SW480 (cell line): ENCODE measurements around the gene FXYD4.
A peak's percentile ranks its signal among the peaks of the same experiment; 100 is the strongest.
"Not testable (repeated sequence)": the region's sequence is repeated elsewhere in the genome, so short reads cannot be mapped to it uniquely, and the experiment has no call there.

ENCODE experiments used
- DNase-seq: peaks from one replicate; pipeline ENCODE4 v3.0.0-alpha.2; 2016; ENCODE audit warnings: low spot score

Gene FXYD4

DNA sequence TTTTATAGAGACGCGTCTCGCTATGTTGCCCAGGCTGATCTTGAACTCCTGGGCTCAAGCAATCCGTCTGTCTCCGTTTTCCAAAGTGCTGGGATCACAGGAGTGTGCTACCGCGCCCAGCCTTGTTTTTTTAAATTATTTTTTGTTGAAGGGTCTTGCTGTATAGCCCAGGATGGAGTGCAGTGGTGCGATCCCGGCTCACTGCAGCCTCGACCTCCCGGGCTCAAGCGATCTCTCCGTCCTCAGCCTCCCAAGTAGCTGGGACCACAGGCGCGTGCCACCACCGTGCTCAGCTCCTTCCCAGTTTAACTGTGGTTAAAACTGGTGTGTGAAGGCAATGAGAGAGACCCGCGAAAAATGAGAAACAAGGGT is 48.5 kb downstream of the FXYD4 start:
- DNase-seq = no peak

DNA sequence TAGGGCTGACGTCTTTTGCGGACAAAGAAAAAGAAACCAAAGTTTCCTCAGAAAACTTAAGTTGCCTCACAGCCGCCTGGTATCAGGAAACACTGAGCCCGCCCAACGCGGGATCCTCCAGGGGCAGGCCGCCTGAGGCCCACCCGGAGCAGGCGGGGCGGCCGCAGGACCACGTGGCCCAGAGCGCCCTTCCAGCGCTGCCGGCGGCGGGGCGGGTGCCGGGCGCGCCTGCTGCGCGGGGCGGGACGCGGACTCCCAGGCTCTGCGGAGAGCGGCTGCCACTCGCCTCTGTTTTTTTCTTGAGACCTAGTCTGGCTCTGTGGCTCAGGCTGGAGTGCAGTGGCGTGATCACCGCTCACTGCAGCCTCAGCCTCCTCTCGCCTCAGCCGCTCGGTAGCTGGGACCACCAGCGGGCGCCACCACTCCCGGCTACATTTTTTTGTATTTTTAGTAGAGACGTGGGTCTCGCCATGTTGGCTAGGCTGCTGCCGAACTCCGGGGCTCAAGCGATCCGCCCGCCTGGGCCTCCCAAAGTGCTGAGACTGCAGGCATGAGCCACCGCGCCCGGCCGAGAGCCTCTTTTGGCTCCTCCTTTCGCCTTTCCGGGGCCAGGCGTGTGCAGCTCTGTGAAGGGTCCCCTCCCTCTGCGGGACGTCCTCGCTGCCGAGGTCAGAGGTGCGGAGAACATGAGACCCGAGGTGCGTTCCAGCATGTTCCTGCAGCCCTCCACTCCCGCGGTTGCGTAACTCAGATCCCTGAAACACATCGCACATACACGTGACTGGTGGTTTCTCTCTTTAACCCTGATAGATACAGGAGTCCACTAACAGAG is 49.1 kb downstream of the FXYD4 start:
- DNase-seq = peak; percentile 88

DNA sequence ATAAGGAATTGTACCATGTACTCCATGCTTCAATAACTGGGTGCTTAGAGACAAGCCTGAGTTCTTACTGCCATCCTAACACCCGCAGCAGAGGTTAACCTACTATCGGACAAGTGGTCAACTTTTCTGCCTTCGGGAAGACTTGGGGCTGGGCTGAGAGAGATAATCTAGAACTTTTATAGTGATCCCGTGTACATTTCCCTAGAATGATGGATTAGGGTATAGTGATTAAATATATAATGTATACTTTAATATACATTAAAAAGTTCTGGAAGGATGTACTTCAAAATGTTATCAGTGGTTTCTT is 49.7 kb downstream of the FXYD4 start:
- DNase-seq = no peak

DNA sequence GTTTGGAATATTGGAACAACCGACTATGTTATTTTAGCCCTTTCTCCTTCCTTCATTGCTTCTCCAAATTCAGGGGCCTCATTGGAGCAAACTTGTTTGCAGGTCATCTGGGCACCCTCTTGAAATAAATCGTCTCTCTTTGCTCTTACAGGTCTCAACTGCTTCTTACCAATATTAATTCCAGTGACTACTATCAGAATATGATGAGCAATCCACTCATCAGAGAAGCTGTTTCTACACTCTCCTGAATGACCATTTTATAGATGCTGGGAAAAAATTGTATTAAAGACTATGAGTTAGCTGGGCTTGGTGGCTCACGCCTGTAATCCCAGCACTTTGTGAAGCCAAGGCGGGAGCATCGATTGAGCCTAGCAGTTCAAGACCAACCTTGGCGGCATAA is 50.1 kb downstream of the FXYD4 start:
- DNase-seq = no peak

DNA sequence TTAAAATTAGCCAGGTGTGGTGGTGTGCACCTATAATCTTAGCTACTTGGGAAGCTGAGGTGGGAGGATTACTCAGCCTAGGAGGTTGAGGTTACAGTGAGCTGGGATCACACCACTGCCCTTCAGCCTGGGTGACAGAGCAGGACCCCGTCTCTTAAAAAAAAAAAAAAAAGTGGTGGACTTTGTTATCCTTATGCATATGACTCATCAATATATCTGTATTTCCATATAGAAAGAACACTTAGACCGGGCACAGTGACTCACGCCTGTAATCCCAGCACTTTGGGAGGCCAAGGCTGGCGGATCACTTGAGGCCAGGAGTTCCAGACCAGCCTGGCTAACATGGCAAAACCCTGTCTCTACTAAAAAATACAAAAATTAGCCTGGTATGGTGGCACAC is 50.5 kb downstream of the FXYD4 start:
- DNase-seq = not testable (repeated sequence)

DNA sequence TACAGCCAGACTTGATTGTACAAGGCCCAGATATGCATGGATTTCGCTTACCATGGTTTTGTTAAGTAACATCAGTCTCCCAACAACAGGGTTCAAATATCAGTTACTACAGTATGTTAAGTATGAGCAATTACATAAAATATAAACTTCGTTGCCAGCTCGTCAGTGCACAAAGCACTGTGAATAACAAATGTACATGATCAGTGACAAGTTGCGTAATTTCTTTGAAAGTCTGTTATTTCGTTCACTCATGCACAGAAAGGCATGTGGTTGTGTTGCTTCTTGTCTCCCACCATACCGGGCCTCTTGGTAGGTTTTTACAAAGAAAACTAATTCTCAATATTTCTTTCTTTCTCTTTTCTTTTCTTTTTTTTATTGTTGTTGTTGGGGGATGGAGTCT is 53.0 kb downstream of the FXYD4 start:
- no peak for DNase-seq
